ENCODE measurements around the gene CSKMT.

DNA sequence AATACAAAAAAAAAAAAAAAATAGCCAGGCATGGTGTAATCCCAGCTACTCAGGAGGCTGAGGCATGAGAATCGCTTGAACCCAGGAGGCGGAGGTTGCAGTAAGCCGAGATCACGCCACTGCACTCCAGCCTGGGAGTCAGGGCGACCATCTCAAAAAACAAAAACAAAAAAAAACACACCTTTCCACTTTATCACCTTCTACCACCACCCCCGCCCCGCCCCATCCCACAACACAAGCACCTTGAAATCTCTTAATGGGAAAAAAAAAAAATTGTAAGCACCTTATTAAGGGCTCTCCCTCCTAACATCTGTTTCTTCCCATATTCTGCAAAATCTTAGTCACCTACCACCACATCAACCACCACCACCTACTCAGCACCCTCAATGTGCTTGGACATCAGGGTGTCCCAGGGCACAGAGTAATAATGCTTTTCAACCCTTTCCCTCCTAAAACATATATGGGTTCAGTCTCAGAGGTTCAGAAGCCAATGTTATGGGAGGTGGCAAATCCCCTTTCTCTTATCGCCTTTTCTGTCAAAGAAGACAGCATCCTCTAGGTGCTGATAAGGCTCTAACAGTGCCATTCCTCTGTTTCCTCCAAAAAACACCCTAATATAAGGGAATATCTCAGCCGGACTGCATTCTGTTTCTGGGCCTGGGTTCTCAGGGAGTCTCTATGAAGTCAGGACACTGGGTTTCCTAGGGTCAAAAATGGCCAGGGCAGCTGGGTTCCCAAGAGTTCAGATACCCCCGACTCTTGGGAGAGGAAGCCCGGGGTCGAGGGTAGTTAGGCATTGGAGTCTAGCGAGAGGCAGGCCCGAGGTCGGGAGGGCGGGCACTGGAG is 12.7 kb upstream of the CSKMT start:
- no peak for TF ChIP-seq POLR2A (IDR thresholded peaks at IDR 0.05; ENCODE audit: low read length)
- no peak for TF ChIP-seq GATA1 (IDR thresholded peaks at IDR 0.05; ENCODE audit: low read depth, low read length)

All from erythroblast (primary cell).